ENCODE results near the gene ABCF3. TPM values are rescaled to one million over a fixed set of nuclear protein-coding genes. Genes with fewer than 3 reads are reported as not detected.

The ABCF3 gene
- total RNA-seq, 1 experiment from 2014 or later: 32.2 TPM

DNA sequence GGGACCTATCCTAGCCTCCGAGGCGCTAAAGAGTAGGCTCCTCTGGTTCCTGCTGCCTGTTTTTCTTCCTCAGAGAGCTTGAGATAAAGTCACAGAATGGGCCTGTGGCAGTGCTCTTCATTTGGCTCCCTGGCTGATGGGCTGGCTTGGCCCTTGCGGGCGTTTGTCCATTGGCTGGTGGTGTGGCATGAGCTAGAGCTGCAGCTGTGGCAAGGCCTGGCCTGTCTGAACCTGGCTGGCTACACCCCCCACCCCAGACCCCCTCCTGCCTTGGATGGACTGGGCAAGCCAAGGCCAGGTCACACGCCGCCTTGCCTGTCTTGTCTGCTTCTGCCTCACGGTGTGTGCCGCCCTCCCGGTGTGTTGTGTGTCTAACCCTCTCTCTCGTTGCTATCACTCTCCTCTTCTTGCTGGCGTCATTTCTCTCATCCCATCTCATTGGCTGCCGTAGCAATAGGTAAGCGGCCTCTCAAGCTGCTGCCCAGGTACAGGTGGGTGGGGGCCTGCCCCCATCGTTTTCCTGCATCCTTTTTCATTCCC, 8.2 kb upstream of the ABCF3 start:
- DNase-seq (ENCODE audit: low read depth, low spot score): no peak
- in situ Hi-C loops (cut with HindIII; ENCODE audit: low pct_unique_long_range_greater_than_20kb, low sequenced_read_pairs): no loop called here

DNA sequence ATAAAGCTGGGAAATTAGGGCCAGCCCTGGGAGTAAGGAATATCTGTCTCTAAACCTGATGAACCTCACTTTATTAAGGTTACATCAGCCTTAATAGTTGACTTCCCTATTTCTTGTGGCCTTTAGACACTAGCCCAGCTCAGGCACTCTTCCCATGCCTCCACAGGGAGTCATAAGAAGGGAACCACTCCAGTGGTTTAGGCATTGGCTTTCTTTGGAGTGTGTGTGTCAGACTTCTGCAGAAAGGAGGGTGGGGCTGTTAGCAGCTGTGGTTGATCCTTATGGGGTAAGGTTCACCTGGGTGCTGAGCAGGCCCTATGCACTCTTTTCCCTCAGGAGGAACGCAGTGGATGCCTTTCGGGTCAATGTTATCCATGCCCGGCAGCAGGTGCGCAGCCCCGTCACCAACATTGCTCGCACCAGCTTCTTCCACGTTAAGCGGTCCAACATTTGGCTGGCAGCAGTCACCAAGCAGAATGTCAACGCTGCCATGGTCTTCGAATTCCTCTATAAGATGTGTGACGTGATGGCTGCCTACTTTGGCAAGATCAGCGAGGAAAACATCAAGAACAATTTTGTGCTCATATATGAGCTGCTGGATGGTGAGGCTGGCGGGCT, 7.4 kb upstream of the ABCF3 start:
- in situ Hi-C loops (cut with HindIII; ENCODE audit: low pct_unique_long_range_greater_than_20kb, low sequenced_read_pairs): no loop called here
- no peak for DNase-seq (ENCODE audit: low read depth, low spot score)

DNA sequence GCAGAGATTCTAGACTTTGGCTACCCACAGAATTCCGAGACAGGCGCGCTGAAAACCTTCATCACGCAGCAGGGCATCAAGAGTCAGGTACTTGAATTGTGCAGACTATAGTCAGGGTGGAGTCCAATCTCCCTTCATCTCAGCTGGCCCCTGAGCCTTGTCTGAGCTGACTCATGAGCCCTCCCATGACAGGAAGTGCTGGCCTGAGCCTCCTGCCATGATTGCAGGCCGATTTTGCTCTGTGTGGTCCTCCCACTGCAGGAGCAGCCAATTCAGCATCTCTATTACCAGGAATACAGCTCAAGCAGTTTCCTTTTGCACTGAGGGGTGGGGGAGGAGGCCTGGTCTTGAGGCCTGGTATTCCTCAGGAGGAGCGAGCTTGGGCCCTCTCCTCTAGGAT, 5.8 kb upstream of the ABCF3 start:
- DNase-seq (ENCODE audit: low read depth, low spot score): no peak
- in situ Hi-C loops (cut with HindIII; ENCODE audit: low pct_unique_long_range_greater_than_20kb, low sequenced_read_pairs): no loop called here

- in situ Hi-C loops (cut with HindIII; ENCODE audit: low pct_unique_long_range_greater_than_20kb, low sequenced_read_pairs): no loop called here
- DNase-seq (ENCODE audit: low read depth, low spot score): no peak
Observed at GRCh38 chr3:184181596-184181995, 4.4 kb upstream of the ABCF3 start.

DNA sequence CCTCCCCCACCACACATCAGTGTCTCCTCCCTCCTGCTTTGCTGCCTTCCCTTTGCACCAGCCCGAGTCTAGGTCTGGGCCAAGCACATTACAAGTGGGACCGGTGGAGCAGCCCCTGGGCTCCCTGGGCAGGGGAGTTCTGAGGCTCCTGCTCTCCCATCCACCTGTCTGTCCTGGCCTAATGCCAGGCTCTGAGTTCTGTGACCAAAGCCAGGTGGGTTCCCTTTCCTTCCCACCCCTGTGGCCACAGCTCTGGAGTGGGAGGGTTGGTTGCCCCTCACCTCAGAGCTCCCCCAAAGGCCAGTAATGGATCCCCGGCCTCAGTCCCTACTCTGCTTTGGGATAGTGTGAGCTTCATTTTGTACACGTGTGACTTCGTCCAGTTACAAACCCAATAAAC, 2.3 kb upstream of the ABCF3 start:
- in situ Hi-C loops (cut with HindIII; ENCODE audit: low pct_unique_long_range_greater_than_20kb, low sequenced_read_pairs): no loop called here
- DNase-seq (ENCODE audit: low read depth, low spot score): no peak

GRCh38 chr3:184184546-184185230, 1.3 kb upstream of the ABCF3 start:
- in situ Hi-C loops (cut with HindIII; ENCODE audit: low pct_unique_long_range_greater_than_20kb, low sequenced_read_pairs): no loop called here

GRCh38 chr3:184185461-184186183, 377 bp upstream of the ABCF3 start:
- in situ Hi-C loops (cut with HindIII; ENCODE audit: low pct_unique_long_range_greater_than_20kb, low sequenced_read_pairs): no loop called here
- peak; percentile 99 for DNase-seq (ENCODE audit: low read depth, low spot score)

More at GRCh38 chr3:184184546-184185230, 1.3 kb upstream of the ABCF3 start:
- DNase-seq (ENCODE audit: low read depth, low spot score): no peak

DNA sequence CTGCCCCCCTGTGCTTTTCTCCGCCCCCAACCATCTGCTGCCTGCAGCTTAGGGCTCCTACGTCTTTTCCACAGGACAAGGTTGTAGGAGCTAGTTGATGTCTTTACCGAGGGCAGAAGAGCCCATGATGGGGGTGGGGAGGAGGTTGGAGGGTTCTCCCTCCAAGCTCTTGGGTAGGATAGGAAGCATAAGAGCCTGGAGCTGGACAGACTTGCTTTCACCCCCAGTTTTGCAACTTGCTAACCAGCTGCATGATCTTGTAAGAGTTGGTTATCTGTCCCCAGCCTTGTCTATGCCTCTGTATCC, 856 bp downstream of the ABCF3 start:
- no peak for DNase-seq (ENCODE audit: low read depth, low spot score)
- in situ Hi-C loops (cut with HindIII; ENCODE audit: low pct_unique_long_range_greater_than_20kb, low sequenced_read_pairs): no loop called here

GRCh38 chr3:184188080-184188479, 2.1 kb downstream of the ABCF3 start:
- no peak for DNase-seq (ENCODE audit: low read depth, low spot score)
- in situ Hi-C loops (cut with HindIII; ENCODE audit: low pct_unique_long_range_greater_than_20kb, low sequenced_read_pairs): no loop called here

DNA sequence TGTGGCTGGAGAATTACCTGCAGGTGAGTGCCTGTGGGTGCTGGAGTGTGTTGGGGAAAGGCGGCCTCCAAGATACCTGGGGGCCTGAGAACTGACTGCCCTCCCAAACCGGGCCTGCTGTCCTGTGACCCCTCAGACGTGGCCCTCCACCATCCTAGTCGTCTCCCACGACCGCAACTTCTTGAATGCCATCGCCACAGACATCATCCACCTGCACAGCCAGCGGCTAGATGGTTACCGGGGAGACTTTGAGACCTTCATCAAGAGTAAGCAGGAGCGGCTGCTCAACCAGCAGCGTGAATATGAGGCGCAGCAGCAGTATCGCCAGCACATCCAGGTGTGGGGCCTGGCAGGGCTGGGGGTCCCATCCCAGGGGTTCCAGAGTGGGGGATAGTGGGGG, 3.4 kb downstream of the ABCF3 start:
- in situ Hi-C loops (cut with HindIII; ENCODE audit: low pct_unique_long_range_greater_than_20kb, low sequenced_read_pairs): no loop called here
- no peak for DNase-seq (ENCODE audit: low read depth, low spot score)

- no peak for DNase-seq (ENCODE audit: low read depth, low spot score)
- in situ Hi-C loops (cut with HindIII; ENCODE audit: low pct_unique_long_range_greater_than_20kb, low sequenced_read_pairs): no loop called here
Observed at GRCh38 chr3:184192889-184193288, 6.9 kb downstream of the ABCF3 start.

GRCh38 chr3:184193991-184194539, 8.1 kb downstream of the ABCF3 start:
- in situ Hi-C loops (cut with HindIII; ENCODE audit: low pct_unique_long_range_greater_than_20kb, low sequenced_read_pairs): no loop called here
- no peak for DNase-seq (ENCODE audit: low read depth, low spot score)

GRCh38 chr3:184196536-184196935, 10.5 kb downstream of the ABCF3 start:
- in situ Hi-C loops (cut with HindIII; ENCODE audit: low pct_unique_long_range_greater_than_20kb, low sequenced_read_pairs): no loop called here
- DNase-seq (ENCODE audit: low read depth, low spot score): no peak

DNA sequence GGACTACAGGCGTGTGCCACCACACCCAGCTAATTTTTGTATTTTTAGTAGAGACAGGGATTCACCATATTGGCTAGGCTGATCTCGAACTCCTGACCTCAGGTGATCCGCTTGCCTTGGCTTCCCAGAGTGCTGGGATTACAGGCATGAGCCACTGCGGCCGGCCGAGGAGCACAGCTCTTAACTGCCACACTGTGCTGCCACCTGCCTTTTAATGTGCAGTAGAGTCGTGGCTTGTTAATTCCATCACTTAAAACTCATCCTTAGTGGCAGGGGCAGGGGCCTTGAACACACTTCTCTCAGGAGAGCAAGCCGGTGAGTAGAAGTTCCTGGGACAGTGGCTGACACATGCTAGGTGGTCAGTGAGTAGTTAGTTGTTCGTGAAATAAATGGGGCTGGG, 12.5 kb downstream of the ABCF3 start:
- no peak for DNase-seq (ENCODE audit: low read depth, low spot score)
- in situ Hi-C loops (cut with HindIII; ENCODE audit: low pct_unique_long_range_greater_than_20kb, low sequenced_read_pairs): no loop called here

GRCh38 chr3:184200825-184201224, 14.8 kb downstream of the ABCF3 start:
- in situ Hi-C loops (cut with HindIII; ENCODE audit: low pct_unique_long_range_greater_than_20kb, low sequenced_read_pairs): no loop called here
- DNase-seq (ENCODE audit: low read depth, low spot score): no peak

DNA sequence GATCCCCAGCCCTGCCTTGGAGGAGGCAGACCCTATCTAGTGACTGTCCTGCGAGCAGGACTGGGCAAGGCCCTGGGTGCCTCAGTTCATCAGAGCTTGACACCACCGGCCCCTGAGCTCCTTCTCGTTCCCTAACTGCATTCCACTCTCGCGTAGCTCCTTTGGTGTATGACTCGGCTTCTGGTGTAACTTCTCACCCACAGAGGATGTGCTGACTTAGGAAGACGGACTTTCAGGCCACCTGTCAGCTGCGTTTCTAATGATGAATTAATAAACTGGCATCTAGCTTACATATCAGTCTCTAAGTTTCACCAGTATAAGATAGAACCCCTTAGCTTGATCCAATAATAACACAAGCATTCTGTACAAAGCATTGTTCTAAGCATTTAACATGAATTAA, 17.5 kb downstream of the ABCF3 start:
- in situ Hi-C loops (cut with HindIII; ENCODE audit: low pct_unique_long_range_greater_than_20kb, low sequenced_read_pairs): no loop called here
- DNase-seq (ENCODE audit: low read depth, low spot score): no peak

DNA sequence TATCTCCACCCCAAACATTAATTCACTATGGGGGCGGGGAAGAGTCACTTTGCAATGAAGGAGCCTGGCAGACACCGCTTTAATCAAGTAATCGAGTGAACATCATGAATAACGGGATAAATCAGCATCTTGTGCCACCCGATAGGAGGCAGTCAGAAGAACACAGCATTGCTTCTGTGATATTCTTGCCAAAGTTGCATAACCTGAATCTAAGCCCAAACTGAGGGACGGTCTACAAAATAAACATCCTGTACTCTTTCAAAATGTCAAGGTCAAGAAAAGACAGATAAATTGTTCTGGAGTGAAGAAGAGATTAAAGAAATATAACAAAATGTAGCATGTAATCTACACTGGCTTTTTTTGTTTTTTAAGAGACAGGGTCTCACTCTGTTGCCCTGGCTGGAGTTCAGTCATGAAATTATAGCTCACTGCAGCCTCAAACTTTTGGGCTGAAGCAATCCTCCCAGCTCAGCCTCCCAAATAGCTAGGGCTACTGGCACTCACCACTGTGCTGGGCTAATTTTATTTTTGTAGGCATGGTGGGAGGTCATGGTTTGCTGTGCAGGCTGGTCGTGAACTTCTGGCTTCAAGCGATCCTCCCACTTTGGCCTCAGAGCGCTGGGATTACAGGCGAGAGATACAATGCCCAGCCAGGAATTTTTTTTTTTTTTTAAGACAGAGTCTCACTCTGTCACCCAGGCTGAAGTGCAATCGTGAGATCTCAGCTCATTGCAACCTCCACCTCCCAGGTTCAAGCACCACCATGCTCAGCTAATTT, 23.3 kb downstream of the ABCF3 start:
- in situ Hi-C loops (cut with HindIII; ENCODE audit: low pct_unique_long_range_greater_than_20kb, low sequenced_read_pairs): no loop called here

DNA sequence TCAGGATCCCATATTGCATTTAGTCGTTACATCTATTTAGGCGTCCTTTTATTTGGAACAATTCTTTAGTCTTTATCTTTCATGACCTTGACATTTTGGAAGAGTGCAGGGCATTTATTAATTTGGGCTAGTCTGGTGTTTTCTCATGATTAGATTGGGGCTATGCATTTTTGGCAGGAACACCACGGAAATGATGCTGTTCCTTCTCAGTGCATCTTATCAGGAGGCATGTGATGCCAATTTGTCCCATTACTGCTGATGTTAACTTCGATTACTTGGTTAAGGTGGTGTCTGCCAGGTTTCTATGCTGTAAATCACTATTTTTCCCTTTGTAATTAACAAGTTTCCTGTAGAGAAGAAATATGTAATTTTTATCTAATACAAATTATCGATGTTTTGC, 25.3 kb downstream of the ABCF3 start:
- in situ Hi-C loops (cut with HindIII; ENCODE audit: low pct_unique_long_range_greater_than_20kb, low sequenced_read_pairs): no loop called here
- DNase-seq (ENCODE audit: low read depth, low spot score): no peak

More for the DNA sequence above, 23.3 kb downstream of the ABCF3 start:
- no peak for DNase-seq (ENCODE audit: low read depth, low spot score)
